ENCODE data around the gene TAOK1. TPM values are rescaled to one million over a fixed set of nuclear protein-coding genes. Genes with fewer than 3 reads are reported as not detected.

Gene TAOK1
- total RNA-seq, result 10 to 100 TPM; 55.4 to 76.9 (median 70.0) TPM
- total RNA-seq (2013), result 59.1 TPM

DNA sequence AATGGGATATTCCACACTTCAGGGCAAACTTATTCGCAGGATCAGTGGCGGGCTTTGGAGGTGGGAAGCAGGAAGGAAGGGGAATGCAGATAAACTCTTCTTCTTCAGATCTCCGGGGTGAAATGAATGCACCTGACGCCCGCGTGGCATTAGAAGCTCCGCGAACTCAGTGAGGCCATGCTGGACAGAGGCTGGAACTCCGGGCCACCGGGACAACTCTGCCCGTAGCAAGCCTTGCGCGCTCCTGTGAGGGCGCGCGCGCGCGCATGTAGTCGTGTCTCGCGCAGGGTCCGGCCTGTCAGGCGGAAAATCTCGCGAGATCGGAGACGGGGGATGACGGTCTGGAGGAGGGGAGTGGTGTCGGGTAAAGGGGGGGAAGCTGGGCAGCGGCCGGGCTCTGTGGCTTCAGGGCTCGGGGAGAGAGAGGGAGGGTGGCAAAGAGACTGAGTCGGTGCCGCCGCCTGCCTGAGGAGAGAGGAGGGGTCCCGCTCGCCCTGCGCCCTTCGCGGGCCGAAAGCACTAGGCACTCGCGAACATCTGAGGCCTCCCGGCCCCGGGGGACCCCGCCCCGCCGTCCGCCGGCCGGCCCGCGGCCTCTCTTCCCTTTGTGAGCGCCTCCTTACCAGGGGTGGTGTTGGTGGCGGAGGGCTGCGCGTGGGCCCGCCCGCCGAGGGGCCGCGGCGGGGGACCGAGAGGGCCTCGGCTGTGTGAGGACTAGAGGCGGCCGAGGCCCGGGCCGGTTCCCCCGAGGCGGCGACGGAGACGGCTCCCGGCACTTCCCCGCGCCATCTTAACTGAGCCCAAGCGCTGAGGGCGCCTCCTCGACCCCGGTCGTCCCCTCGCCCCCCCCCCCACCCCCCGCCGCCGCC, at the start of gene TAOK1:
TAOK1 (plus strand) TSS at position 382 of the 869 bp plus-strand sequence. CDS start 61,186 bp downstream, outside the sequence.
- Histone ChIP-seq H3K4me3 (ENCODE audit: low read length) (peak within 1 kb of the TSS; percentile 68), H3K9me3 (ENCODE audit: control insufficient read depth, insufficient read depth, low read length) (no peaks in the 10 kb centered on the region), H3K27me3 (ENCODE audit: control insufficient read depth, insufficient read depth, low read length) (no peaks in the 10 kb centered on the region), H3K36me3 (ENCODE audit: control insufficient read depth, insufficient read depth, low read length) (no peaks in the 10 kb centered on the region), H3K4me1 (ENCODE audit: control insufficient read depth, insufficient read depth, low read length) (peaks cover 19% of the 10 kb centered on the region), H3K27ac (ENCODE audit: low read length) (peak within 1 kb of the TSS; percentile 78)
- Mint-ChIP-seq H3K27me3 (ENCODE audit: low read depth in 2 of 2) (no peaks in the 10 kb centered on the region), H3K36me3 (no peaks in the 10 kb centered on the region), H3K4me1 (peaks cover 29 to 44% of the 10 kb centered on the region in 2 donors), H3K9me3 (no peaks in the 10 kb centered on the region), H3K4me3 (peak within 1 kb of the TSS; percentile 96), H3K27ac (peak within 1 kb of the TSS; percentile 93 to 97)
- peak; percentile 97 to 99 for DNase-seq
- under 1% methylated on average over 75 of the region's 87 CpGs for WGBS (ENCODE audit: insufficient coverage)
- TF ChIP-seq, protein P1, sequence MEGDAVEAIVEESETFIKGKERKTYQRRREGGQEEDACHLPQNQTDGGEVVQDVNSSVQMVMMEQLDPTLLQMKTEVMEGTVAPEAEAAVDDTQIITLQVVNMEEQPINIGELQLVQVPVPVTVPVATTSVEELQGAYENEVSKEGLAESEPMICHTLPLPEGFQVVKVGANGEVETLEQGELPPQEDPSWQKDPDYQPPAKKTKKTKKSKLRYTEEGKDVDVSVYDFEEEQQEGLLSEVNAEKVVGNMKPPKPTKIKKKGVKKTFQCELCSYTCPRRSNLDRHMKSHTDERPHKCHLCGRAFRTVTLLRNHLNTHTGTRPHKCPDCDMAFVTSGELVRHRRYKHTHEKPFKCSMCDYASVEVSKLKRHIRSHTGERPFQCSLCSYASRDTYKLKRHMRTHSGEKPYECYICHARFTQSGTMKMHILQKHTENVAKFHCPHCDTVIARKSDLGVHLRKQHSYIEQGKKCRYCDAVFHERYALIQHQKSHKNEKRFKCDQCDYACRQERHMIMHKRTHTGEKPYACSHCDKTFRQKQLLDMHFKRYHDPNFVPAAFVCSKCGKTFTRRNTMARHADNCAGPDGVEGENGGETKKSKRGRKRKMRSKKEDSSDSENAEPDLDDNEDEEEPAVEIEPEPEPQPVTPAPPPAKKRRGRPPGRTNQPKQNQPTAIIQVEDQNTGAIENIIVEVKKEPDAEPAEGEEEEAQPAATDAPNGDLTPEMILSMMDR (IDR thresholded peaks at IDR 0.05), result no peak
- intact Hi-C loops (cut with micrococcal nuclease), result no loop called here
- peak; percentile 93 to 97 (median 95) for ATAC-seq

DNA sequence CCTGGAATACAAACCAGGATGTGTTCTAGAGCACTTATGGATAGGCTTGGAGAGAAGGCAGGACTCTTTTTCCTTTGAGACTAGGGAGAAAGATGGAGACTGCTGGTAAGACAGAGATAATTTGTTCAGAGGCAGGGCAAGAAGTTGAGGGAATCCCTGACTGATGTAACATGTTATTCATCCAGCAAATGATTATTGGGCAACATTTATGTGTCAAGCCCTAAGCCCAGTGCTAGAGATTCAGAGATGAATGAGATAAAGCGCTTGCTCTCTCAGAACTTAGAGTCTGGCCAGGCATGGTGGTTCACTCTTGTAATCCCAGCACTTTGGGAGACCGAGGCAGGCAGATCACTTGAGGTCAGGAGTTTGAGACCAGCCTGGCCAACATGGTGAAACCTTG, 48.4 kb upstream of the TAOK1 start:
- 91% methylated on average over 2 of the region's 2 CpGs for WGBS (ENCODE audit: insufficient coverage)
- no peak for ATAC-seq

DNA sequence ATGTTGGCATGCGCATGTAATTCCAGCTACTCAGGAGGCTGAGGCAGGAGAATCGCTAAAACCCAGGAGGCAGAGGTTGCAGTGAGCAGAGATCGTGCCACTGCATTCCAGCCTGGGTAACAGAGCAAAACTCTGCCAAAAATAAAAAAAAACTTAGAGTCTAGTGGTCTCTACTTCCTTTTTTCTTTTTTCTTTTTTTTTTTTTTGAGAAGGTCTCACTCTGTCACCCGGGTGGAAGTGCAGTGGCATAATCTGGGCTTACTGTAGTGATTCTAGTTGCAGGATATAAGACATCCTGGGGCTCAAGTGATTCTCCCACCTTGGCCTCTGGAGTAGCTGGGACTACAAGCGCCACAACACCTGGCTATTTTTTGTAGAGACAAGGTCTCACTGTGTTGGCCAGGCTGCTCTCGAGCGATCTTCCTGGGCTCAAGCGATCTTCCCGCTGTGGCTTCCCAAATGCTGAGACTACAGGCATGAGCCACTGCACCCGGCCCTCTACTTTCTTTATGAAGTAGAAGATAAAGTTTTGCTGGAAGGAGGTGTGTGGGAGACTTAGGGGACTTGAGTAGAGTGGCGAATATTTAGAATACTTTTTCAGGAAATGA, 47.9 kb upstream of the TAOK1 start:
- Mint-ChIP-seq H3K9me3 (no peaks in the 10 kb centered on the region), H3K4me3 (no peak overlapping the region), H3K36me3 (no peaks in the 10 kb centered on the region), H3K27me3 (ENCODE audit: low read depth in 2 of 2) (peaks cover 5 to 9% of the 10 kb centered on the region in 2 donors), H3K4me1 (no peaks in the 10 kb centered on the region), H3K27ac (no peak overlapping the region)
- Histone ChIP-seq H3K27ac (ENCODE audit: low read length) (no peak overlapping the region), H3K4me1 (ENCODE audit: control insufficient read depth, insufficient read depth, low read length) (no peaks in the 10 kb centered on the region), H3K4me3 (ENCODE audit: low read length) (no peak overlapping the region), H3K36me3 (ENCODE audit: control insufficient read depth, insufficient read depth, low read length) (no peaks in the 10 kb centered on the region), H3K9me3 (ENCODE audit: control insufficient read depth, insufficient read depth, low read length) (no peaks in the 10 kb centered on the region), H3K27me3 (ENCODE audit: control insufficient read depth, insufficient read depth, low read length) (no peaks in the 10 kb centered on the region)
- intact Hi-C loops (cut with micrococcal nuclease), result no loop called here
- no peak for DNase-seq
- TF ChIP-seq, protein P1 (IDR thresholded peaks at IDR 0.05), result no peak
- WGBS (ENCODE audit: insufficient coverage), result 46% methylated on average over 11 of the region's 11 CpGs
- no peak for ATAC-seq

More for the DNA sequence above, 48.4 kb upstream of the TAOK1 start:
- Mint-ChIP-seq H3K4me1 (no peaks in the 10 kb centered on the region), H3K36me3 (no peaks in the 10 kb centered on the region), H3K27me3 (ENCODE audit: low read depth in 2 of 2) (peaks cover 5 to 9% of the 10 kb centered on the region in 2 donors), H3K9me3 (no peaks in the 10 kb centered on the region), H3K27ac (no peak overlapping the region), H3K4me3 (no peak overlapping the region)
- intact Hi-C loops (cut with micrococcal nuclease), result no loop called here
- no peak for DNase-seq
- Histone ChIP-seq H3K36me3 (ENCODE audit: control insufficient read depth, insufficient read depth, low read length) (no peaks in the 10 kb centered on the region), H3K4me1 (ENCODE audit: control insufficient read depth, insufficient read depth, low read length) (no peaks in the 10 kb centered on the region), H3K27ac (ENCODE audit: low read length) (no peak overlapping the region), H3K27me3 (ENCODE audit: control insufficient read depth, insufficient read depth, low read length) (no peaks in the 10 kb centered on the region), H3K4me3 (ENCODE audit: low read length) (no peak overlapping the region), H3K9me3 (ENCODE audit: control insufficient read depth, insufficient read depth, low read length) (no peaks in the 10 kb centered on the region)
- TF ChIP-seq, protein P1 (IDR thresholded peaks at IDR 0.05), result no peak
